ENCODE results near the gene MICAL2.

GRCh38 chr11:12164061-12165014 is 53.9 kb downstream of the MICAL2 start:
- TF ChIP-seq TAF1 (IDR thresholded peaks at IDR 0.05; ENCODE audit: borderline replicate concordance, insufficient read depth, low read length), result no peak
- no peak for TF ChIP-seq POLR2AphosphoS5 (IDR thresholded peaks at IDR 0.05; ENCODE audit: low read depth, low read length)

Measured in PFSK-1 (cell line).